ENCODE results near the gene FXN.
A peak's percentile ranks its signal among the peaks of the same experiment; 100 is the strongest.

Gene FXN

GRCh38 chr9:69014013-69014412 lies 21.5 kb upstream of the FXN start, which contains the start of gene PRKACG:
PRKACG (minus strand) TSS chr9:69014113; CDS start chr9:69014092, 21 bp downstream.
- Mint-ChIP-seq H3K4me1 (ENCODE audit: low read depth) (peaks cover 16% of the 10 kb centered on the region), H3K36me3 (no peaks in the 10 kb centered on the region), H3K27me3 (peaks cover 12% of the 10 kb centered on the region), H3K4me3 (peak within 1 kb of the TSS; percentile 45), H3K9me3 (ENCODE audit: low read depth) (no peaks in the 10 kb centered on the region), H3K27ac (no peak within 1 kb of the TSS)

- Mint-ChIP-seq H3K27me3 (peaks cover 8% of the 10 kb centered on the region), H3K4me1 (ENCODE audit: low read depth) (peaks cover 35% of the 10 kb centered on the region), H3K9me3 (ENCODE audit: low read depth) (no peaks in the 10 kb centered on the region), H3K27ac (no peak overlapping the region), H3K4me3 (no peak overlapping the region), H3K36me3 (no peaks in the 10 kb centered on the region)
Measured at GRCh38 chr9:69016191-69017096, 19.1 kb upstream of the FXN start.

DNA sequence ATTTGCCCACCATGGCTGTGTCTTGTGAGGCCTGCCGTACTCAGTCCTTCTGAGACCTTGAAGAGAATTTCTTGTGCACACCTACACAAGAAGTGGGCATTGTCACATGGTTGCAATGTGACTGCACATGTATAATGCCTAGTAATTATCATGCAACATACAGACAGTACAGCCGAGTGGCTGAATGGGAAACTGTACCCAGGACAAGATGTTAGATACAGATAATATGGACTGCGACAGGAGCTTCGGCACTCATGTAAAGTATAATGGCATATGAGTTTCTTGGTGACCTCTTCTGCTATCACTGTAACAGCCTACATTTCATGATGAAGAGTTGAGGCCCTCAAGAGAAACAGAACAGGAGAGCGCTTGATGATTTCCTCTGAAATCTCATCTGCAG lies 16.8 kb upstream of the FXN start:
- Mint-ChIP-seq H3K4me3 (no peak overlapping the region), H3K36me3 (no peaks in the 10 kb centered on the region), H3K4me1 (ENCODE audit: low read depth) (peaks cover 28% of the 10 kb centered on the region), H3K27me3 (no peaks in the 10 kb centered on the region), H3K27ac (no peak overlapping the region), H3K9me3 (ENCODE audit: low read depth) (no peaks in the 10 kb centered on the region)

DNA sequence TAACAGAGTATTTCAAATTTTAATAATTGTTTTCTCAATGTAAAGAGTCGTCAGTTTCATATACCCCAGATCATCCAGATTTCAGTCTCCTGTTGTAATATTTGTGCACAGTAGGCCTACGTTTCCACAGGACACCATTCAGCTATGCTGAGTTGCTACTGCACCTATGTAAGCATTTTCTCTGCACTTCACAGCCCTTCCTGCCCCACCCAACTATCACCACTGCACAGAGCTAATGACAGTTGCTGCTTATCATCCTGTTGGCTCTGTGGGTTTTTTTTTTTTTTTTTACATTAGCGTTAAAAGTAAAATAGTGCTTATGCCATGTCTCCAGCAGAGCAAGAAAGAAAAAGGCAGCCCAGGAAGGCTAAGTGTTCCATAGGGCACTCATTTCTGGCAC lies 15.7 kb upstream of the FXN start:
- Mint-ChIP-seq H3K9me3 (ENCODE audit: low read depth) (no peaks in the 10 kb centered on the region), H3K36me3 (no peaks in the 10 kb centered on the region), H3K4me3 (peak overlapping the region; percentile 14), H3K4me1 (ENCODE audit: low read depth) (peaks cover 36% of the 10 kb centered on the region), H3K27ac (no peak overlapping the region), H3K27me3 (no peaks in the 10 kb centered on the region)

DNA sequence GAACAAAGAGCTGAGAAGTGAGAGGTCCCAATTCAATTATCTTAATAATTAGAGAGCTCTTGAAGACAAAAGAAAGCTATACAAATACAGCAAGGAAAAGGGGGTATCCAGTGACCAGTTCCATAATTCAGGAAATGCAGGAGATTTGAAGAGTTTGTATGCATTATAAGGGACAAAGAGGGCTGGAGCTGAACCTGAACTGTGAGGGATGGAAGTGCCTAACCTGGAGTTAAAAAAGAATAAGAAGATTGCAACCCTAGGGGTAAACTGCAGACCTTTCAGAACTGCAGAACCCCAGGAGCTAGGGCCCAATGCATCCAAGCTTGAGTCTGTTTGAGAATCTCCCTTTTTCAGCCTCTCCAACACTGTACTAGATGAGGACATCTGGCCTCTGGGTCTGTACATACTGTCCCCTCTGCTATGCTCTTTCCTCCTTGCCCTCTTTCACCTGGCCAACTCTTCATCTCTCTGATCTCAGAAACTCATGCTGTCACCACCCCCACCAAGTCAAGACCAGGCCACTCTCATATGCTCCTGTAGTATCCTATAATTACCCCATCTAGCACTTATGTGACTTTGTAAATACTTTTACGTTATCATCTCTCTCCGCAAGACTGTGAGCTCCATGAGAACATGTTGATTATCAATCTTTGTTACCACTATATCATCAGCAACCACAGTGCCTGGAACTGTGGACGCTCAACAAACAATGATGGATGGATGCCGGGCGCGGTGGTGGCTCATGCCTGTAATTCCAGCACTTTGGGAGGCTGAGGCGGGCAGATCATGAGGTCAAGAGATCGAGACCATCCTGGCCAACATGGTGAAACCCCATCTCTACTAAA lies 15.0 kb upstream of the FXN start:
- Mint-ChIP-seq H3K27ac (no peak overlapping the region), H3K27me3 (no peaks in the 10 kb centered on the region), H3K4me1 (ENCODE audit: low read depth) (peaks cover 36% of the 10 kb centered on the region), H3K36me3 (no peaks in the 10 kb centered on the region), H3K9me3 (ENCODE audit: low read depth) (no peaks in the 10 kb centered on the region), H3K4me3 (no peak overlapping the region)

- Mint-ChIP-seq H3K36me3 (no peaks in the 10 kb centered on the region), H3K4me1 (ENCODE audit: low read depth) (peaks cover 57% of the 10 kb centered on the region), H3K27me3 (no peaks in the 10 kb centered on the region), H3K9me3 (ENCODE audit: low read depth) (no peaks in the 10 kb centered on the region), H3K4me3 (no peak overlapping the region), H3K27ac (no peak overlapping the region)
Measured at GRCh38 chr9:69023650-69024049, 11.9 kb upstream of the FXN start.

- H3K36me3 Mint-ChIP-seq = no peaks in the 10 kb centered on the region
- H3K4me1 Mint-ChIP-seq (ENCODE audit: low read depth) = peaks cover 58% of the 10 kb centered on the region
- H3K27me3 Mint-ChIP-seq = no peaks in the 10 kb centered on the region
- H3K4me3 Mint-ChIP-seq = peak overlapping the region; percentile 3
- H3K27ac Mint-ChIP-seq = no peak overlapping the region
- no peaks in the 10 kb centered on the region for H3K9me3 Mint-ChIP-seq (ENCODE audit: low read depth)
Measured at GRCh38 chr9:69027355-69028097, 8.0 kb upstream of the FXN start.

DNA sequence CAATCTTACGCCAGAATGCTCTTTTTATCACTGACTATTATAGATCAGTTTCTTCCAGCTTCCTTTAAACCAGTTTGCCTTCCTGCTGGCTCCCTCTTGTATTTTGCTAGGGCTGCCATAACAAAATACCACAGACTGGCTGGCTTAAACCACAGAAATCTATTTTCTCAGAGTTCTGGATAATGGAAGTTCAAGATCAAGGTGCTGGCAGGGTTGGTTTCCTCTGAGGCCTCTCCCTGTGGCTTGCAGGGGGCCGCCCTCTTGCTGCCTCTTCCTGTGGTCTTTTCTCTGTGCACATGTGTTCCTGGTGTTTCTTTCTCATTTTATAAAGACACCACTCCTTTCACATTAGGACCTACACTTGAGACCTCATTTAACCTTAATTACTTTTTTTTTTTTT lies 6.8 kb upstream of the FXN start:
- no peaks in the 10 kb centered on the region for H3K27me3 Mint-ChIP-seq
- H3K4me3 Mint-ChIP-seq = no peak overlapping the region
- H3K27ac Mint-ChIP-seq = no peak overlapping the region
- peaks cover 55% of the 10 kb centered on the region for H3K4me1 Mint-ChIP-seq (ENCODE audit: low read depth)
- H3K9me3 Mint-ChIP-seq (ENCODE audit: low read depth) = no peaks in the 10 kb centered on the region
- no peaks in the 10 kb centered on the region for H3K36me3 Mint-ChIP-seq

GRCh38 chr9:69029535-69029934 lies 6.0 kb upstream of the FXN start:
- no peaks in the 10 kb centered on the region for H3K36me3 Mint-ChIP-seq
- H3K4me1 Mint-ChIP-seq (ENCODE audit: low read depth) = peaks cover 49% of the 10 kb centered on the region
- H3K9me3 Mint-ChIP-seq (ENCODE audit: low read depth) = no peaks in the 10 kb centered on the region
- no peak overlapping the region for H3K4me3 Mint-ChIP-seq
- no peaks in the 10 kb centered on the region for H3K27me3 Mint-ChIP-seq
- H3K27ac Mint-ChIP-seq = no peak overlapping the region

DNA sequence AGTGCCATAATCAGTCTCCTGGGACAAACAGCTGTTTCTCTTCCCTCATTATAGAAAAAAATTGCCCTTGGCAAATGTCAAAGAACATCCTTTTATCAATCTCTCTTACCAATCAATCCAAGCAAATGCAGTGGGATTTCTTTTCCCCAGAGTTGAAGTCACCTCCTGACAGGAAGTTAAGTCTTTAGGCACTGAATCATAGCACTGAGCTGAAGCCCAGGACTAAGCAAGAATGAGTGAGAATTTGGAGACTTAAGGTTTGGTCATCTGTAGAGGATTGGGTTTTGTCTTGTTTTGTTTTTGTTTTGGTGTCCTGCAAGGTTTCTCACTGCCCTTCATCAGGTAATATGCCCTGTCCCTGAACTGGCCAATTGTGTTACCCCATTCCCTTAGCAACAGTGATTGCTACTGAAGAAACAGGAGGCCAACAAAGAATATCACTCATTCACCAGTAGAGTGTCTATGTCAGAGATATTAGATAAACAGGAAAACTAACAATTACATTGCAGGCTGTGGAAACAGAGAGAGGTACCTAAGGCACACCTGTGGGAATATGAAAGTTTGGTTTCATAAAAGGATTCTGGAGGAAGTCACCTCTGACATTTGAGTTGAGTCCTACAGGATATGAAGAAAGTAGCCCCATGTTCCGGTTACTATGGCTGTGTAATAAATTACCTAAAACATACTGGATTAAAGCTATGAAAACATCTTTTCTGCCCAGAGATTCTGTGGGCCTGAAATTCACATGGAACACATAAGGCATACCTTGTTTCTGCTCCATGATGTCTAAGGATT lies 4.5 kb upstream of the FXN start:
- peaks cover 49% of the 10 kb centered on the region for H3K4me1 Mint-ChIP-seq (ENCODE audit: low read depth)
- peak overlapping the region; percentile 16 for H3K27ac Mint-ChIP-seq
- no peaks in the 10 kb centered on the region for H3K9me3 Mint-ChIP-seq (ENCODE audit: low read depth)
- H3K4me3 Mint-ChIP-seq = no peak overlapping the region
- H3K36me3 Mint-ChIP-seq = no peaks in the 10 kb centered on the region
- no peaks in the 10 kb centered on the region for H3K27me3 Mint-ChIP-seq

DNA sequence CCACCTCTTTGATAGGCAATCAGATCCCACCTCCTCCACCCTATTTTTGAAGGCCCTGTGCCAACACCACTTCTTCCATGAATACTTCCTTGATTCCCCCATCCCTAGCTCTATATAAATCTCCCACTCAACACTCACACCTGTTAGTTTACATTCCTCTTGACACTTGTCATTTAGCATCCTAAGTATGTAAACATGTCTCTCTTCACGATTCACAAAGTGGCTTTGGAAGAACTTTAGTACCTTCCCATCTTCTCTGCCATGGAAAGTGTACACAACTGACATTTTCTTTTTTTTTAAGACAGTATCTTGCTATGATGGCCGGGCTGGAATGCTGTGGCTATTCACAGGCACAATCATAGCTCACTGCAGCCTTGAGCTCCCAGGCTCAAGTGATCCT lies 1.5 kb upstream of the FXN start:
- no peak overlapping the region for H3K4me3 Mint-ChIP-seq
- no peaks in the 10 kb centered on the region for H3K9me3 Mint-ChIP-seq (ENCODE audit: low read depth)
- no peaks in the 10 kb centered on the region for H3K36me3 Mint-ChIP-seq
- no peaks in the 10 kb centered on the region for H3K27me3 Mint-ChIP-seq
- H3K27ac Mint-ChIP-seq = no peak overlapping the region
- peaks cover 39% of the 10 kb centered on the region for H3K4me1 Mint-ChIP-seq (ENCODE audit: low read depth)

- Mint-ChIP-seq H3K27me3 (no peaks in the 10 kb centered on the region), H3K27ac (peak overlapping the region; percentile 98), H3K4me3 (peak overlapping the region; percentile 99), H3K4me1 (ENCODE audit: low read depth) (peaks cover 28% of the 10 kb centered on the region), H3K36me3 (no peaks in the 10 kb centered on the region), H3K9me3 (ENCODE audit: low read depth) (no peaks in the 10 kb centered on the region)
Measured at GRCh38 chr9:69036309-69036708, 757 bp downstream of the FXN start.

- H3K27me3 Mint-ChIP-seq = no peaks in the 10 kb centered on the region
- peaks cover 29% of the 10 kb centered on the region for H3K4me1 Mint-ChIP-seq (ENCODE audit: low read depth)
- H3K9me3 Mint-ChIP-seq (ENCODE audit: low read depth) = no peaks in the 10 kb centered on the region
- H3K4me3 Mint-ChIP-seq = peak overlapping the region; percentile 99
- H3K27ac Mint-ChIP-seq = peak overlapping the region; percentile 98
- H3K36me3 Mint-ChIP-seq = no peaks in the 10 kb centered on the region
Measured at GRCh38 chr9:69036799-69037198, 1.2 kb downstream of the FXN start.

- Mint-ChIP-seq H3K4me1 (ENCODE audit: low read depth) (peaks cover 44% of the 10 kb centered on the region), H3K27me3 (no peaks in the 10 kb centered on the region), H3K4me3 (no peak overlapping the region), H3K9me3 (ENCODE audit: low read depth) (no peaks in the 10 kb centered on the region), H3K36me3 (no peaks in the 10 kb centered on the region), H3K27ac (no peak overlapping the region)
Measured at GRCh38 chr9:69040646-69041045, 5.1 kb downstream of the FXN start.

Data from activated naive CD8-positive, alpha-beta T cell (primary cell).